ENCODE measurements around the gene CARMIL1.

The CARMIL1 gene

GRCh38 chr6:25404693-25405169 lies 125.6 kb downstream of the CARMIL1 start:
- ATAC-seq (ENCODE audit: low read depth) (no peak), DNase-seq (ENCODE audit: low spot score) (no peak)
- Histone ChIP-seq H3K9me3 (ENCODE audit: severe bottlenecking) (no peaks in the 10 kb centered on the region), H3K27me3 (ENCODE audit: insufficient read depth, poor library complexity, severe bottlenecking) (no peaks in the 10 kb centered on the region), H3K4me3 (ENCODE audit: severe bottlenecking) (no peak overlapping the region), H3K27ac (ENCODE audit: poor library complexity, severe bottlenecking) (no peak overlapping the region), H3K4me1 (ENCODE audit: insufficient read depth, poor library complexity, severe bottlenecking) (no peaks in the 10 kb centered on the region), H3K36me3 (ENCODE audit: low read depth) (no peaks in the 10 kb centered on the region)
- TF ChIP-seq CTCF (IDR thresholded peaks at IDR 0.05; ENCODE audit: poor library complexity, severe bottlenecking) = no peak

DNA sequence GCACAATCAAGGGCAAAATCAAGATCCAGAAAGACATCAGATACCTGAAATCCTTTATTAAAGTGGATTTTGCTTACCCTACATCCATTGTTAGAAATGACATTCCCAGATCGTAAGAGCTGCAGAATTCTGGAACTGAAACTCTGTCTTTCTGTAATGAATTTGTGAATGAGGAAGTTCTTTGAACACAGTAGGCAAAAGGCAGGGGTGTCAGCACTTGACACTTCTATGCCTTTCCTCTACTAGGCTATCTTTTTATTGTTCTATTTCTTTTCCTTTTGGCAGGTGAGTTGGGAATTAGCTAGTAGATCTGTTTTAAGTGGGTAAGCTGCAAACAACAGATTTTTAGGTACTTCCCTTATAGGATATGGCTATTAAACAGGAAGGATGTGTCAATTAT lies 126.3 kb downstream of the CARMIL1 start:
- no peak for ATAC-seq (ENCODE audit: low read depth)

DNA sequence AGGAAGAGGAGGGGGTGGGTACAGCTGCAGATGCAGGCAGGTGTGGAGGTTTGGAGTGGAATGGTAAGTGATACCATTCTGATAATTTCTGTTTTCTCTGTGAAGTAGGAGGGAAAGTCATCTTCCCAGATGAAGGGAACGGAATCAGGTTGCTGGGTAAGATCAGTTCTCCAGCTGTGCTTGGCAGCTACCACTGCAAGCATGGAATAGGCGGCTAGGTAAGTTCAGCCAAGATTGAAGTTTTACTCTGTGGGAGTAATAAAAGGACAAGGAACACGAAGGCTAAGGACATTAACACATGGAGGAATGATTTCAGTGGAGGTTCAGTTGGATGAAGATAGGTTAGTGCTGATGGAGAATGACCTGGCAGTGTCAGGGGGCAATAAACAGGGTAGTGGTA lies 128.3 kb downstream of the CARMIL1 start:
- H3K27ac ChIP-seq (ENCODE audit: poor library complexity, severe bottlenecking) = no peak overlapping the region
- no peaks in the 10 kb centered on the region for H3K27me3 ChIP-seq (ENCODE audit: insufficient read depth, poor library complexity, severe bottlenecking)
- TF ChIP-seq CTCF (IDR thresholded peaks at IDR 0.05; ENCODE audit: poor library complexity, severe bottlenecking) = no peak
- H3K9me3 ChIP-seq (ENCODE audit: severe bottlenecking) = no peaks in the 10 kb centered on the region
- H3K4me1 ChIP-seq (ENCODE audit: insufficient read depth, poor library complexity, severe bottlenecking) = no peaks in the 10 kb centered on the region
- no peak for DNase-seq (ENCODE audit: low spot score)
- H3K4me3 ChIP-seq (ENCODE audit: severe bottlenecking) = no peak overlapping the region
- no peak for ATAC-seq (ENCODE audit: low read depth)
- no peaks in the 10 kb centered on the region for H3K36me3 ChIP-seq (ENCODE audit: low read depth)

More for the DNA sequence above, 126.3 kb downstream of the CARMIL1 start:
- no peaks in the 10 kb centered on the region for H3K27me3 ChIP-seq (ENCODE audit: insufficient read depth, poor library complexity, severe bottlenecking)
- H3K27ac ChIP-seq (ENCODE audit: poor library complexity, severe bottlenecking) = no peak overlapping the region
- H3K36me3 ChIP-seq (ENCODE audit: low read depth) = no peaks in the 10 kb centered on the region
- H3K4me1 ChIP-seq (ENCODE audit: insufficient read depth, poor library complexity, severe bottlenecking) = no peaks in the 10 kb centered on the region
- H3K9me3 ChIP-seq (ENCODE audit: severe bottlenecking) = no peaks in the 10 kb centered on the region
- no peak for TF ChIP-seq CTCF (IDR thresholded peaks at IDR 0.05; ENCODE audit: poor library complexity, severe bottlenecking)
- DNase-seq (ENCODE audit: low spot score) = no peak
- H3K4me3 ChIP-seq (ENCODE audit: severe bottlenecking) = no peak overlapping the region

- no peak overlapping the region for H3K27ac ChIP-seq (ENCODE audit: poor library complexity, severe bottlenecking)
- H3K4me1 ChIP-seq (ENCODE audit: insufficient read depth, poor library complexity, severe bottlenecking) = no peaks in the 10 kb centered on the region
- no peaks in the 10 kb centered on the region for H3K9me3 ChIP-seq (ENCODE audit: severe bottlenecking)
- DNase-seq (ENCODE audit: low spot score) (no peak), ATAC-seq (ENCODE audit: low read depth) (no peak)
- H3K27me3 ChIP-seq (ENCODE audit: insufficient read depth, poor library complexity, severe bottlenecking) = no peaks in the 10 kb centered on the region
- no peak overlapping the region for H3K4me3 ChIP-seq (ENCODE audit: severe bottlenecking)
- TF ChIP-seq CTCF (IDR thresholded peaks at IDR 0.05; ENCODE audit: poor library complexity, severe bottlenecking) = no peak
- no peaks in the 10 kb centered on the region for H3K36me3 ChIP-seq (ENCODE audit: low read depth)
Measured at GRCh38 chr6:25410102-25410501, 130.9 kb downstream of the CARMIL1 start.

- ATAC-seq (ENCODE audit: low read depth) = no peak
- Histone ChIP-seq H3K4me3 (ENCODE audit: severe bottlenecking) (no peak overlapping the region), H3K9me3 (ENCODE audit: severe bottlenecking) (no peaks in the 10 kb centered on the region), H3K36me3 (ENCODE audit: low read depth) (no peaks in the 10 kb centered on the region), H3K27me3 (ENCODE audit: insufficient read depth, poor library complexity, severe bottlenecking) (no peaks in the 10 kb centered on the region), H3K4me1 (ENCODE audit: insufficient read depth, poor library complexity, severe bottlenecking) (no peaks in the 10 kb centered on the region), H3K27ac (ENCODE audit: poor library complexity, severe bottlenecking) (no peak overlapping the region)
- no peak for TF ChIP-seq CTCF (IDR thresholded peaks at IDR 0.05; ENCODE audit: poor library complexity, severe bottlenecking)
- DNase-seq (ENCODE audit: low spot score) = no peak
Measured at GRCh38 chr6:25411316-25411950, 132.3 kb downstream of the CARMIL1 start.
